Measurements from ENCODE around the gene MINK1. TPM values are rescaled to one million over a fixed set of nuclear protein-coding genes. Genes with fewer than 3 reads are reported as not detected.

The MINK1 gene
- total and polyA plus RNA-seq, 8 donors = 39.6 to 79.3 (median 46.3) TPM

DNA sequence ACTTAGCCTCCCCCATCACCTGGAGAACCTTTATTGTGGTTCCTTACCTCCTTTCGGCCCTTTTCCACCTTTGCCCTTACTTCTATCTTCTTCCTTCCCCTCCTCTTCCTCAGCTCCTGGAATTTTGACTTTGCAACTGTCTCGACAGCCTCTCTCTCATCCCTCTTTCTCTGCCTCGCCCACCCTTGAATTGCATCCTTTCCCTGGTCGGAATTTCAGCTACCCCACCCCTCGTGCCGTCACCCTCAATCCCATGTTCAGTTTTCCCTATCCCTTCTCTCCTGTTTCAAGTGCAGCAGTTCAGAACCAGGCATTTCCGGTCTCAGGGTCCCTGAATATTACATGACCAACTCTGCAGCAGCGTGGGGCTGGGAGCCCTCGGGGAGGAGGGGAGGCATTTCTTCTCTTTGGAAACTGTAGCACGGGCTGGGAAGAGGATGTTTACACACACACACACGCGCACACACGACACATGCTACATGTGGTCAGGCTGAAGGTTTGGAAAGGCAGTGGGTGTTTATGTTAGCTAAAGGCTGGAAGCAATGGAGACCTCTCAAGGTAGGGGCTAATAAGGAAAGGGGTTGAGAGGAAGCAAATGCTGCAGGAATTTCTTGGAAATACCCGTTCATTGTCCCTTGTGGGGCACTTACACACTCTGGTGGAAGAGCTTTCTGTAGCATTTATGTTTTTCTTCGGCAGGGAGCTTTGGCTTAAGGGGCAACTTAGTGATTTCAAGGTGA, 971 bp downstream of the MINK1 start:
- peak overlapping the region; percentile 72 to 98 (median 84) for H3K4me3 ChIP-seq
- intact Hi-C loops (cut with DNase I) = no loop called here
- no peaks in the 10 kb centered on the region for H3K27me3 ChIP-seq
- FAIRE-seq (no peak), ATAC-seq (peak; percentile 2 to 36 (median 14)), DNase-seq (peak in 3 of 6 donors; percentile 21 to 35 (median 32))
- H3K9me3 ChIP-seq = no peaks in the 10 kb centered on the region
- peak overlapping the region; percentile 77 to 94 (median 90) for H3K27ac ChIP-seq
- H3K36me3 ChIP-seq = no peaks in the 10 kb centered on the region
- TF ChIP-seq, protein P1, sequence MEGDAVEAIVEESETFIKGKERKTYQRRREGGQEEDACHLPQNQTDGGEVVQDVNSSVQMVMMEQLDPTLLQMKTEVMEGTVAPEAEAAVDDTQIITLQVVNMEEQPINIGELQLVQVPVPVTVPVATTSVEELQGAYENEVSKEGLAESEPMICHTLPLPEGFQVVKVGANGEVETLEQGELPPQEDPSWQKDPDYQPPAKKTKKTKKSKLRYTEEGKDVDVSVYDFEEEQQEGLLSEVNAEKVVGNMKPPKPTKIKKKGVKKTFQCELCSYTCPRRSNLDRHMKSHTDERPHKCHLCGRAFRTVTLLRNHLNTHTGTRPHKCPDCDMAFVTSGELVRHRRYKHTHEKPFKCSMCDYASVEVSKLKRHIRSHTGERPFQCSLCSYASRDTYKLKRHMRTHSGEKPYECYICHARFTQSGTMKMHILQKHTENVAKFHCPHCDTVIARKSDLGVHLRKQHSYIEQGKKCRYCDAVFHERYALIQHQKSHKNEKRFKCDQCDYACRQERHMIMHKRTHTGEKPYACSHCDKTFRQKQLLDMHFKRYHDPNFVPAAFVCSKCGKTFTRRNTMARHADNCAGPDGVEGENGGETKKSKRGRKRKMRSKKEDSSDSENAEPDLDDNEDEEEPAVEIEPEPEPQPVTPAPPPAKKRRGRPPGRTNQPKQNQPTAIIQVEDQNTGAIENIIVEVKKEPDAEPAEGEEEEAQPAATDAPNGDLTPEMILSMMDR (IDR thresholded peaks at IDR 0.05) = no peak
- WGBS, 2 donors = 1 to 2% methylated on average over 15 of the region's 15 CpGs
- H3K4me1 ChIP-seq = peaks cover 11 to 29% (median 25%) of the 10 kb centered on the region in 3 donors

DNA sequence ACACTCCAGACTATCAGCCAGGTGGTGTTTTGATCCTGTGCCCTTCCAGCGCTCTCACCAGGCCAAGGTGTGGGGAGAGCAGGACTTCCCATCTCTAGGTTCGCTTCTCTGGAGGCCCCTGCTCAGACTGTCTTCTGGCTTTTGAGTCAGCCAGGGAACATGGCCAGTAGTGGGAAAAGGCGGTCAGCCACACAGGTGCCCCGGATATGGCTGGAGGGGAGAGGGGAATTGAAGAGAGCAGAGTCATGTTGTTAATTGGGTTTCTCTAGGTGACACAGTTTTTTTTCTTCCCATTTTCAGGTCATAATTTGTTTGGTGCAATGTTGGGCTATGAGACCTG, 1.5 kb downstream of the MINK1 start:
- H3K4me1 ChIP-seq = peaks cover 11 to 29% (median 25%) of the 10 kb centered on the region in 3 donors
- ATAC-seq (peak; percentile 22 to 47 (median 32)), FAIRE-seq (no peak), DNase-seq (peak in 4 of 6 donors; percentile 38 to 58 (median 57))
- TF ChIP-seq, protein P1 (IDR thresholded peaks at IDR 0.05) = no peak
- H3K27ac ChIP-seq = peak overlapping the region; percentile 77 to 94 (median 90)
- intact Hi-C loops (cut with DNase I) = no loop called here
- no peaks in the 10 kb centered on the region for H3K36me3 ChIP-seq
- 17 to 19% methylated on average over 4 of the region's 4 CpGs for WGBS, 2 donors
- H3K27me3 ChIP-seq = no peaks in the 10 kb centered on the region
- H3K9me3 ChIP-seq = no peaks in the 10 kb centered on the region
- peak overlapping the region; percentile 5 to 98 (median 80) for H3K4me3 ChIP-seq

DNA sequence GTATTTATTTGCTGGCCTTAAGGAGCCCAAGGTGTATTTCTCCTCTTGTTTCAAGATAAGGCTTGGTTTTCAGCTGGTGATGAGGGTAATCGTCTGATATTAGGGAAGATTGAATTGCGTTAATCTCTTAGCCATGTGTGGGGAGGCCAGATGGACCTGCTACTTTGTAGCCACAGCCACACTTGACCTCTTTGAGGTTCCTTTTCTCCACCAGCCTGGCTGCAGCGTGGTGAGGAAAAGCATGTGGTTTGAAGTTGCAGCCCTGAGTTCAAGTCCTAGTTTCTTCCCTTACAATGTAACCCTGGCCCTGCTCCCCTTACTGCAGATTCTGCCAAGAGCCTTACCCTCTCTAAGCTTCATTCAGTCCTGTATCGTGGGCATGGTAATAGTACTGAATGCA, 3.1 kb downstream of the MINK1 start:
- Histone ChIP-seq H3K36me3 (no peaks in the 10 kb centered on the region), H3K4me1 (peaks cover 11 to 29% (median 25%) of the 10 kb centered on the region in 3 donors), H3K4me3 (no peak overlapping the region), H3K27ac (no peak overlapping the region), H3K27me3 (no peaks in the 10 kb centered on the region), H3K9me3 (no peaks in the 10 kb centered on the region)
- TF ChIP-seq, protein P1 (IDR thresholded peaks at IDR 0.05) = no peak
- intact Hi-C loops (cut with DNase I) = no loop called here
- WGBS, 2 donors = 69 to 74% methylated on average over 4 of the region's 4 CpGs
- no peak for ATAC-seq
- no peak for DNase-seq
- no peak for FAIRE-seq

DNA sequence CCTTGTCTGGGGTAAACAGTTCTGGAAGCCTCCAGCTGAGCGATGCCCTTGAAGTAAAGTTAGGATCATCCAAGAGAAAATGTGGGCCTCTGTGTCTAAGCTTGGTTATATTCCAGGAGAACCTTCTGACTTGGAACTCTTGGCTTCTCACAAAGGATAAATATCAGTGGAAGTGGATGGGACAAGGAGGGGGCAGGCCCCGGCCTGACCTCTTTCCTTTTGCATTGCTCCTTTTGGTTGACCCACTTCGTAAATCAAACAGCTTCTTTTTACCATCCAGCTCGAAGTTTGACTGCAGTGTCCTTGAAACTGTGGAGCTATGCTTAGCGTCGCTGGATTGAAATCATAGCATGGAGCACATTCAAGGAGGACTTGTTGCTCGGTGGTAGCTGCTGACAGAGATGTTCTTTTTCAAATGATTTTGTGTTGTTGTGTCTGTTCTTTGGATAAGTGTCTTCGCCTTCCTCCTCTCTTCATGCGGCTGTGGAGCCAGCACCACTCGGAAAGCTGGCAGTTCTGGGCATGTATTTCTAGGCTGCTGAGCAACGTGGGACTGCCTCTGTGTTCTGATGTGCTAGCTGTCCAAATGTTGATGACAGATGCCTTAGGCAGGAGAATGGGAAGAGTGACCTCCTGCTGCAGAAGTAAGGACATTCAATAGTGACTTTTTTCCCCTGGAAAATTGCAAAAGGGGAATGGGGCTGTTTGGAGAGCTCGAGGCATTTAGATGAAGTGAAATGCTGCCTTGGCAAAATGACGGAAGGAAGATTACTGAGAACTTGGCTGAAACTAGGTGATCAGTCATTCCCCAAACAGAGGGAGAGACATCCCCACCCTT, 4.5 kb downstream of the MINK1 start:
- no peak for FAIRE-seq
- H3K36me3 ChIP-seq = no peaks in the 10 kb centered on the region
- no peak overlapping the region for H3K27ac ChIP-seq
- ATAC-seq = no peak
- WGBS, 2 donors = 37 to 38% methylated on average over 13 of the region's 13 CpGs
- no peak for DNase-seq
- H3K4me1 ChIP-seq = peaks cover 11 to 29% (median 25%) of the 10 kb centered on the region in 3 donors
- H3K27me3 ChIP-seq = no peaks in the 10 kb centered on the region
- intact Hi-C loops (cut with DNase I) = no loop called here
- no peak overlapping the region for H3K4me3 ChIP-seq
- TF ChIP-seq, protein P1 (IDR thresholded peaks at IDR 0.05) = no peak
- H3K9me3 ChIP-seq = no peaks in the 10 kb centered on the region

Measured in pancreas (tissue), 10 donors.